H1 (cell line): ENCODE results near the gene NCOA1. TPM values are rescaled to one million over a fixed set of nuclear protein-coding genes. Genes with fewer than 3 reads are reported as not detected.

Experiments used
- ATF3 ChIP-seq: IDR thresholded peaks from 2 replicates; pipeline ENCODE4 v1.6.1; 2011; ENCODE audit warnings: low read depth, mild to moderate bottlenecking, low read length; ENCODE audit not compliant: insufficient read depth
- CBX5 ChIP-seq: fragments of 300-800, 300-1000 bp; sonication (generic); IDR thresholded peaks from 2 replicates; pipeline ENCODE4 v1.7.1; 2016; ENCODE audit warnings: antibody characterized with exemption, low read length, low read depth
- polyA plus RNA-seq, 7 experiments: library from polyadenylated mRNA; depleted of rRNA in 3 of 7; stranded (reverse) in 5 of 7; unstranded in 2 of 7; fragments of >200 nt in 5 of 7; fragments of 200-250 nt in 2 of 7; gene quantifications; 1 replicate in 5 of 7; 2 replicates in 1 of 7; 4 replicates in 1 of 7; pipeline versions ENCODE4 v1.2.1 to v1.2.3, GENCODE V29; 2011 to 2013; ENCODE audit warnings: missing spikeins in 2 of 7, mixed read lengths in 2 of 7
- total RNA-seq: library from RNA; stranded (reverse); fragmentation: NEBNext Ultra II Directional; extraction: Animal tissue kit (Norgen Biotek cat#: 25700); gene quantifications from 2 replicates; pipeline ENCODE4 v1.2.1, GENCODE V29; 2021

Gene NCOA1
- total and polyA plus RNA-seq, 2 of the 8 experiments (the other 6 are each of a cell fraction or from before 2014, with no cell fraction given): 12.8 to 17.9 TPM

- TF ChIP-seq ATF3 (no peak), CBX5 (no peak)
These were observed 49.0 kb downstream of the NCOA1 start (continued) for GRCh38 chr2:24540011-24540477.
